Measurements from ENCODE around the gene MIS18A. TPM values are rescaled to one million over a fixed set of nuclear protein-coding genes. Genes with fewer than 3 reads are reported as not detected.
"Not testable (repeated sequence)": the region's sequence is repeated elsewhere in the genome, so short reads cannot be mapped to it uniquely, and the experiment has no call there.

MIS18A gene
- 7.6 TPM for total RNA-seq

- peak; percentile 96 for DNase-seq (ENCODE audit: low spot score)
Observed at GRCh38 chr21:32278518-32279376, at the start of gene MIS18A. Gene MIS18A (minus strand): TSS chr21:32279049. CDS start chr21:32279014, 35 bp downstream.

GRCh38 chr21:32328595-32328994, 49.7 kb upstream of the MIS18A start:
- DNase-seq (ENCODE audit: low spot score) = no peak

GRCh38 chr21:32325706-32326105, 46.9 kb upstream of the MIS18A start:
- DNase-seq (ENCODE audit: low spot score) = no peak

- no peak for DNase-seq (ENCODE audit: low spot score)
Observed at GRCh38 chr21:32322676-32323075, 43.8 kb upstream of the MIS18A start.

- no peak for DNase-seq (ENCODE audit: low spot score)
Observed at GRCh38 chr21:32322103-32322502, 43.3 kb upstream of the MIS18A start.

GRCh38 chr21:32321480-32321879, 42.6 kb upstream of the MIS18A start:
- no peak for DNase-seq (ENCODE audit: low spot score)

GRCh38 chr21:32320726-32321125, 41.9 kb upstream of the MIS18A start:
- no peak for DNase-seq (ENCODE audit: low spot score)

GRCh38 chr21:32320059-32320458, 41.2 kb upstream of the MIS18A start:
- DNase-seq (ENCODE audit: low spot score) = no peak

GRCh38 chr21:32319012-32319411, 40.2 kb upstream of the MIS18A start:
- DNase-seq (ENCODE audit: low spot score) = no peak

GRCh38 chr21:32317726-32318125, 38.9 kb upstream of the MIS18A start:
- no peak for DNase-seq (ENCODE audit: low spot score)

- no peak for DNase-seq (ENCODE audit: low spot score)
Observed at GRCh38 chr21:32316361-32317215, 37.7 kb upstream of the MIS18A start.

GRCh38 chr21:32315511-32316281, 36.8 kb upstream of the MIS18A start:
- no peak for DNase-seq (ENCODE audit: low spot score)

- DNase-seq (ENCODE audit: low spot score) = no peak
Observed at GRCh38 chr21:32314806-32315205, 36.0 kb upstream of the MIS18A start.

GRCh38 chr21:32312976-32313375, 34.1 kb upstream of the MIS18A start:
- no peak for DNase-seq (ENCODE audit: low spot score)

GRCh38 chr21:32312326-32312725, 33.5 kb upstream of the MIS18A start:
- DNase-seq (ENCODE audit: low spot score) = no peak

GRCh38 chr21:32311621-32312020, 32.8 kb upstream of the MIS18A start:
- DNase-seq (ENCODE audit: low spot score) = no peak

GRCh38 chr21:32310976-32311375, 32.1 kb upstream of the MIS18A start:
- not testable (repeated sequence) for DNase-seq (ENCODE audit: low spot score)

GRCh38 chr21:32309906-32310460, 31.1 kb upstream of the MIS18A start:
- no peak for DNase-seq (ENCODE audit: low spot score)

- no peak for DNase-seq (ENCODE audit: low spot score)
Observed at GRCh38 chr21:32308696-32309095, 29.8 kb upstream of the MIS18A start.

- no peak for DNase-seq (ENCODE audit: low spot score)
Observed at GRCh38 chr21:32307706-32308105, 28.9 kb upstream of the MIS18A start.

GRCh38 chr21:32306021-32306780, 27.4 kb upstream of the MIS18A start:
- no peak for DNase-seq (ENCODE audit: low spot score)

All from ureter (tissue), 1 donor.